ENCODE measurements around the gene MCEMP1. TPM values are rescaled to one million over a fixed set of nuclear protein-coding genes. Genes with fewer than 3 reads are reported as not detected.

MCEMP1 gene
- total and polyA plus RNA-seq, 2 donors from 2014 or later = 0.28 to 0.38 TPM

DNA sequence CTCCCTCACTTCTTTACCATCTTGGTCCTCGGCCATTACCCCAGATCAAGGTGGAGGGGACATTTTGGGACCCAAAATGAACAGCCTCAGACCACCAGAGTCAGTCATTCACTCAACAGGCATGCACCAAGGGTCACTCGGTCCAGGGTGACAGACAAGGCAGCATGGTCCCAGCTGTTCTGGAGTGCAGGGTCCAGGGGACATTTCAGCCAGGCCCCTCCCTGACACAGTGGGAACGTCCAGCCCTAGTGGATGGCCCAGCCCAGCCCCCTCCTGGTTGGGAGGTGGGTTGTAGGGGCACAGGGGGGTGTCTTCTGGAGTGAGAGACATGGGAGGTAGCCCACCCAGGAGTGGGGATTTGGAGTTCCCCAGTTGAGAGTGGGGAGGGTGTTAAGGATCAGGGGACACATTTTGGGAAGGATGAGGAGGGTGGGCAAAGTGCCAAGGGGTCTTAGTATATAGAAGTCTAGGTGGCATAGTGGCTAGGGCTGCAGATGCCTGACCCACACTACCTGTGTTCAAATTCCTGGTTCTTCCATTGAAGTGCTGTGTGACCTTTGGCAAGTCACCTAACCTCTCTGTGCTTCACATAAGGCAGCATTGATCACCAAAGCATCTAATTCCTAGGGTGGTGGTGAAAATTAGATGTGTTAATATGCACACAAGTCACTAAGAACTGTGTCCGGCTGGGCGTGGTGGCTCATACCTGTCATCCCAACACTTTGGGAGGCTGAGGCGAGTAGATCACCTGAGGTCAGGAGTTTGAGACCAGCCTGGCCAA is 27.6 kb downstream of the MCEMP1 start:
- FAIRE-seq (no peak), DNase-seq (no peak)
- Histone ChIP-seq H3K27ac (ENCODE audit: low read depth in 2 of 2, low read length in 2 of 2) (no peak overlapping the region), H3K9me3 (ENCODE audit: control insufficient read depth in 2 of 3, insufficient read depth in 1 of 3, low read length in 3 of 3) (no peaks in the 10 kb centered on the region), H3K27me3 (ENCODE audit: control insufficient read depth, insufficient read depth, low read length) (no peaks in the 10 kb centered on the region), H3K4me3 (ENCODE audit: low read length in 3 of 3) (no peak overlapping the region), H3K9ac (ENCODE audit: low read length in 3 of 3) (no peak overlapping the region), H3K36me3 (ENCODE audit: control insufficient read depth in 2 of 3, insufficient read depth in 3 of 3, low read length in 3 of 3) (no peaks in the 10 kb centered on the region), H3K4me1 (ENCODE audit: control insufficient read depth in 2 of 3, insufficient read depth in 2 of 3, low read depth in 1 of 3, low read length in 3 of 3) (no peaks in the 10 kb centered on the region)
- intact Hi-C loops (cut with DNase I) = no loop called here
- TF ChIP-seq, protein P1, sequence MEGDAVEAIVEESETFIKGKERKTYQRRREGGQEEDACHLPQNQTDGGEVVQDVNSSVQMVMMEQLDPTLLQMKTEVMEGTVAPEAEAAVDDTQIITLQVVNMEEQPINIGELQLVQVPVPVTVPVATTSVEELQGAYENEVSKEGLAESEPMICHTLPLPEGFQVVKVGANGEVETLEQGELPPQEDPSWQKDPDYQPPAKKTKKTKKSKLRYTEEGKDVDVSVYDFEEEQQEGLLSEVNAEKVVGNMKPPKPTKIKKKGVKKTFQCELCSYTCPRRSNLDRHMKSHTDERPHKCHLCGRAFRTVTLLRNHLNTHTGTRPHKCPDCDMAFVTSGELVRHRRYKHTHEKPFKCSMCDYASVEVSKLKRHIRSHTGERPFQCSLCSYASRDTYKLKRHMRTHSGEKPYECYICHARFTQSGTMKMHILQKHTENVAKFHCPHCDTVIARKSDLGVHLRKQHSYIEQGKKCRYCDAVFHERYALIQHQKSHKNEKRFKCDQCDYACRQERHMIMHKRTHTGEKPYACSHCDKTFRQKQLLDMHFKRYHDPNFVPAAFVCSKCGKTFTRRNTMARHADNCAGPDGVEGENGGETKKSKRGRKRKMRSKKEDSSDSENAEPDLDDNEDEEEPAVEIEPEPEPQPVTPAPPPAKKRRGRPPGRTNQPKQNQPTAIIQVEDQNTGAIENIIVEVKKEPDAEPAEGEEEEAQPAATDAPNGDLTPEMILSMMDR (IDR thresholded peaks at IDR 0.05; ENCODE audit: borderline replicate concordance, extremely low read depth, insufficient read depth) = no peak

DNA sequence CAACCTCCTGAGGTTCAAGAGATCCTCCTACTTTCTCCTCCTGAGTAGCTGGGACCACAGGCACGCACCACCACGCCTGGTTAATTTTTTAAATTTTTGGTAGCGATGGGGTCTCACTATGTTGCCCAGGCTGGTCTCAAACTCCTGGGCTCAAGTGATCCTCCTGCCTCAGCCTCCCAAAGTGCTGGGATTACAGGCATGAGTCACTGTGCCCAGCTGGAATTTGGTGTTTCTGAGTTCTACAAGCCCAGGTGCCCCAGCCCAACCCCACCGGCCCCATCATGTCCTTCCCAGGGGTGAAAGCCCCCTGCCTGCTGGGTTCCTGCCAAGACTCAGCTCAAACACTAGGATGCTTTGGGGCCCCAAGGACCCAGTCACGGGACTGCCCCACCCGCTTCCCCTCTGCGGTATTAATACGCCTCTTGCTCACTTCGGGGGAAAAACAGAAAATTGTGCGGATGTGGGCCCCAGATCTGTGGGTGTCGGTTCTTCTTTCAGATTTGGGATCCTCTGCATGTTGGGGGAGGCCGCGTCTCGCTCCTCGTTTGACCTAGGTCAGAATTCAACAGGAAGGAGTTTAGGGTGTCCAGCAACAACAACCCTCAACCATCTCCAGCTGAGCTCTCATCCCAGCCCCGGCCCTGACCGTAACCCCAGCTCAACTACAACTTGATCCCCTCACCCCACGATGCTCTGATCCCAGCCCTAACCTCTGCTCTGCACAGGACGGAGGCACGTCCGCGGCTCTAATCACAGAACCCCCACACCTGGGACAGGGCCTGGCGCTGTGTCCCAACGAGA is 28.7 kb downstream of the MCEMP1 start:
- Histone ChIP-seq H3K9me3 (ENCODE audit: control insufficient read depth in 2 of 3, insufficient read depth in 1 of 3, low read length in 3 of 3) (no peaks in the 10 kb centered on the region), H3K36me3 (ENCODE audit: control insufficient read depth in 2 of 3, insufficient read depth in 3 of 3, low read length in 3 of 3) (no peaks in the 10 kb centered on the region), H3K4me1 (ENCODE audit: control insufficient read depth in 2 of 3, insufficient read depth in 2 of 3, low read depth in 1 of 3, low read length in 3 of 3) (no peaks in the 10 kb centered on the region), H3K9ac (ENCODE audit: low read length in 3 of 3) (no peak overlapping the region), H3K4me3 (ENCODE audit: low read length in 3 of 3) (no peak overlapping the region), H3K27me3 (ENCODE audit: control insufficient read depth, insufficient read depth, low read length) (no peaks in the 10 kb centered on the region), H3K27ac (ENCODE audit: low read depth in 2 of 2, low read length in 2 of 2) (no peak overlapping the region)
- no peak for FAIRE-seq
- DNase-seq = no peak
- TF ChIP-seq, protein P1 (IDR thresholded peaks at IDR 0.05; ENCODE audit: borderline replicate concordance, extremely low read depth, insufficient read depth) = no peak
- intact Hi-C loops (cut with DNase I) = no loop called here

DNA sequence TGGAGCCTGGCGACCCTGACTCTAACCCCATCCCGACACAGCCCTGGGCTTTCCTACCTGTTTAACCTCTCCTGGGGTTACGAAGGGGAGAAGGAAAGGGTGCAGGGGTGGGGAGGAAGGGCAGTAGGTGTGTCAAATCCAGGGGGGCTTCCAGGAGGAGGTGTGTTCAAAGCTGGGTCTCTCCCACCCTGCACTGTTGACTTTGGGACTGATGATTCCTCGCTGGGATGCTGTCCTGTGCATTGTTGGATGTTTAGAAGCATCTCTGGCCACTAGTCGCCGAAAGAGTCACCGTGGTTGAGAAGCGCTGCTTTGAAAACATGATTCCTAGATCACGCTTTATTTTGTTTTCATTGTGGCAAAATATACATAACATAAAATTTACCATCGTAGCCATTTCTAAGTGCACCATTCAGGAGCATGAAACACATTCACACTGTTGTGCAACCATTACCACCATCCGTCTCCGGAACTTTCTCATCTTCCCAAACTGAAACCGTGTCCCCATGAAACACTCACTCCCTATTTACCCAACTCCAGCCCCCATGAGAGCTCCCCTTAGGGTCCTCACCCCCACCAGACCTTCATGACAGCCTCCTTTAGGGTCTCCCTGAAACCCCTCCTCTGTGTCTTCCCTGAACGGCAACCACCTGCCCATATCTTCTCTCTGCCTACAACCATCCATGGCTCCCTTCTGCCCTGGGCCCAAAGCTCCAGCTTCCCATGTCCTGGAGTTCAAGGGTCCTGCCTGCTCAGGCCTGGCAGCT is 29.5 kb downstream of the MCEMP1 start:
- TF ChIP-seq, protein P1 (IDR thresholded peaks at IDR 0.05; ENCODE audit: borderline replicate concordance, extremely low read depth, insufficient read depth) = no peak
- Histone ChIP-seq H3K27ac (ENCODE audit: low read depth in 2 of 2, low read length in 2 of 2) (no peak overlapping the region), H3K4me1 (ENCODE audit: control insufficient read depth in 2 of 3, insufficient read depth in 2 of 3, low read depth in 1 of 3, low read length in 3 of 3) (no peaks in the 10 kb centered on the region), H3K36me3 (ENCODE audit: control insufficient read depth in 2 of 3, insufficient read depth in 3 of 3, low read length in 3 of 3) (no peaks in the 10 kb centered on the region), H3K9ac (ENCODE audit: low read length in 3 of 3) (no peak overlapping the region), H3K9me3 (ENCODE audit: control insufficient read depth in 2 of 3, insufficient read depth in 1 of 3, low read length in 3 of 3) (no peaks in the 10 kb centered on the region), H3K27me3 (ENCODE audit: control insufficient read depth, insufficient read depth, low read length) (no peaks in the 10 kb centered on the region), H3K4me3 (ENCODE audit: low read length in 3 of 3) (no peak overlapping the region)
- DNase-seq (no peak), FAIRE-seq (no peak)
- intact Hi-C loops (cut with DNase I) = no loop called here
